ENCODE data around the gene DGKB.

The DGKB gene

GRCh38 chr7:14714161-14714728, 188.3 kb downstream of the DGKB start:
- H3K27ac ChIP-seq, result no peak overlapping the region
- H3K4me3 ChIP-seq, result no peak overlapping the region

GRCh38 chr7:14698239-14698638, 204.3 kb downstream of the DGKB start:
- H3K4me3 ChIP-seq, result no peak overlapping the region
- H3K27ac ChIP-seq, result no peak overlapping the region

GRCh38 chr7:14697684-14698083, 204.9 kb downstream of the DGKB start:
- Histone ChIP-seq H3K27ac (no peak overlapping the region), H3K4me3 (no peak overlapping the region)

GRCh38 chr7:14691597-14692203, 210.9 kb downstream of the DGKB start:
- H3K27ac ChIP-seq, result no peak overlapping the region

GRCh38 chr7:14691034-14691433, 211.5 kb downstream of the DGKB start:
- no peak overlapping the region for H3K4me3 ChIP-seq
- no peak overlapping the region for H3K27ac ChIP-seq

More at GRCh38 chr7:14691597-14692203, 210.9 kb downstream of the DGKB start:
- H3K4me3 ChIP-seq, result no peak overlapping the region

- no peak overlapping the region for H3K27ac ChIP-seq
- no peak overlapping the region for H3K4me3 ChIP-seq
These were observed 212.1 kb downstream of the DGKB start for GRCh38 chr7:14690486-14690885.

GRCh38 chr7:14690075-14690474, 212.5 kb downstream of the DGKB start:
- H3K4me3 ChIP-seq, result no peak overlapping the region
- H3K27ac ChIP-seq, result no peak overlapping the region

- Histone ChIP-seq H3K27ac (no peak overlapping the region), H3K4me3 (no peak overlapping the region)
These were observed 214.3 kb downstream of the DGKB start for GRCh38 chr7:14688208-14688607.

GRCh38 chr7:14687777-14688176, 214.8 kb downstream of the DGKB start:
- Histone ChIP-seq H3K27ac (no peak overlapping the region), H3K4me3 (no peak overlapping the region)

GRCh38 chr7:14687241-14687640, 215.3 kb downstream of the DGKB start:
- no peak overlapping the region for H3K27ac ChIP-seq

GRCh38 chr7:14685167-14685566, 217.4 kb downstream of the DGKB start:
- Histone ChIP-seq H3K4me3 (no peak overlapping the region), H3K27ac (no peak overlapping the region)

More at GRCh38 chr7:14687241-14687640, 215.3 kb downstream of the DGKB start:
- no peak overlapping the region for H3K4me3 ChIP-seq

GRCh38 chr7:14682910-14683465, 219.6 kb downstream of the DGKB start:
- no peak overlapping the region for H3K4me3 ChIP-seq
- no peak overlapping the region for H3K27ac ChIP-seq

- Histone ChIP-seq H3K27ac (no peak overlapping the region), H3K4me3 (no peak overlapping the region)
These were observed 225.7 kb downstream of the DGKB start for GRCh38 chr7:14676896-14677295.

GRCh38 chr7:14673202-14673601, 229.3 kb downstream of the DGKB start:
- Histone ChIP-seq H3K27ac (no peak overlapping the region), H3K4me3 (no peak overlapping the region)

- Histone ChIP-seq H3K27ac (no peak overlapping the region), H3K4me3 (no peak overlapping the region)
These were observed 235.6 kb downstream of the DGKB start for GRCh38 chr7:14666913-14667312.

GRCh38 chr7:14666304-14666703, 236.2 kb downstream of the DGKB start:
- H3K27ac ChIP-seq, result no peak overlapping the region
- no peak overlapping the region for H3K4me3 ChIP-seq

GRCh38 chr7:14639801-14640200, 262.8 kb downstream of the DGKB start:
- peak overlapping the region in 1 of 21 experiments; percentile 22 for H3K27ac ChIP-seq
- no peak overlapping the region for H3K4me3 ChIP-seq

GRCh38 chr7:14639329-14639728, 263.2 kb downstream of the DGKB start:
- peak overlapping the region in 1 of 21 experiments; percentile 22 for H3K27ac ChIP-seq
- no peak overlapping the region for H3K4me3 ChIP-seq

GRCh38 chr7:14637968-14638367, 264.6 kb downstream of the DGKB start:
- Histone ChIP-seq H3K27ac (no peak overlapping the region), H3K4me3 (no peak overlapping the region)

- H3K27ac ChIP-seq, result no peak overlapping the region
These were observed 266.6 kb downstream of the DGKB start for GRCh38 chr7:14635955-14636354.

GRCh38 chr7:14630048-14630447, 272.5 kb downstream of the DGKB start:
- Histone ChIP-seq H3K4me3 (no peak overlapping the region), H3K27ac (no peak overlapping the region)

More at GRCh38 chr7:14635955-14636354, 266.6 kb downstream of the DGKB start:
- no peak overlapping the region for H3K4me3 ChIP-seq

Measured in skin epidermis (tissue), 12 donors.